Left ventricle myocardium inferior (tissue), 1 donor: ENCODE data around the gene ARAP1. TPM values are rescaled to one million over a fixed set of nuclear protein-coding genes. Genes with fewer than 3 reads are reported as not detected.

Source experiments
- DNase-seq: peaks from one replicate; pipeline ENCODE4 v3.0.0-alpha.2; 2020
- H3K27ac ChIP-seq: fragments of 200-600 bp; replicated peaks from 2 replicates; pipeline ENCODE4 v1.8.0; 2021
- H3K27me3 ChIP-seq: fragments of 200-600 bp; 2 replicates; pipeline ENCODE4 v1.8.0; 2021; ENCODE audit warnings: low read depth
- H3K36me3 ChIP-seq: fragments of 200-600 bp; 2 replicates; pipeline ENCODE4 v1.8.0; 2021
- H3K4me1 ChIP-seq: fragments of 200-600 bp; 2 replicates; pipeline ENCODE4 v1.8.0; 2021
- H3K4me3 ChIP-seq: fragments of 200-600 bp; 2 replicates; pipeline ENCODE4 v1.8.0; 2021; ENCODE audit warnings: mild to moderate bottlenecking, moderate library complexity
- H3K9me3 ChIP-seq: fragments of 200-600 bp; replicated peaks from 2 replicates; pipeline ENCODE4 v1.8.0; 2021
- intact Hi-C: fragments of 100-400 bp; cut with micrococcal nuclease; formaldehyde crosslinking; loops from one replicate; pipeline ENCODE4 v1.11.0; 2022
- long read RNA-seq: library from polyadenylated mRNA; unstranded; transcript quantifications from one replicate; pipeline ENCODE4 v2.0.0, GENCODE V29; 2021
- total RNA-seq: library from RNA; stranded (reverse); fragmentation: NEBNext Ultra II Directional; extraction: Animal tissue kit (Norgen Biotek cat#: 25700); gene quantifications from one replicate; pipeline ENCODE4 v1.2.1, GENCODE V29; 2021
- TF ChIP-seq, protein P1 (sequence below): fragments of 200-600 bp; IDR thresholded peaks from 2 replicates; pipeline ENCODE4 v1.8.0; 2021; ENCODE audit warnings: antibody characterized with exemption, mild to moderate bottlenecking, borderline replicate concordance
- donor health status: DM: no; HTN: yes; CAD: no; lungs with severe emphysema.

The ARAP1 gene
- 51.9 TPM for total RNA-seq
- long read RNA-seq, full-length matches to known transcripts: 56 of 217 reads
- long read RNA-seq, partial matches to known transcripts: 82 of 217 reads
- long read RNA-seq, other reads (novel, unspliced or antisense): 79 of 217 reads

DNA sequence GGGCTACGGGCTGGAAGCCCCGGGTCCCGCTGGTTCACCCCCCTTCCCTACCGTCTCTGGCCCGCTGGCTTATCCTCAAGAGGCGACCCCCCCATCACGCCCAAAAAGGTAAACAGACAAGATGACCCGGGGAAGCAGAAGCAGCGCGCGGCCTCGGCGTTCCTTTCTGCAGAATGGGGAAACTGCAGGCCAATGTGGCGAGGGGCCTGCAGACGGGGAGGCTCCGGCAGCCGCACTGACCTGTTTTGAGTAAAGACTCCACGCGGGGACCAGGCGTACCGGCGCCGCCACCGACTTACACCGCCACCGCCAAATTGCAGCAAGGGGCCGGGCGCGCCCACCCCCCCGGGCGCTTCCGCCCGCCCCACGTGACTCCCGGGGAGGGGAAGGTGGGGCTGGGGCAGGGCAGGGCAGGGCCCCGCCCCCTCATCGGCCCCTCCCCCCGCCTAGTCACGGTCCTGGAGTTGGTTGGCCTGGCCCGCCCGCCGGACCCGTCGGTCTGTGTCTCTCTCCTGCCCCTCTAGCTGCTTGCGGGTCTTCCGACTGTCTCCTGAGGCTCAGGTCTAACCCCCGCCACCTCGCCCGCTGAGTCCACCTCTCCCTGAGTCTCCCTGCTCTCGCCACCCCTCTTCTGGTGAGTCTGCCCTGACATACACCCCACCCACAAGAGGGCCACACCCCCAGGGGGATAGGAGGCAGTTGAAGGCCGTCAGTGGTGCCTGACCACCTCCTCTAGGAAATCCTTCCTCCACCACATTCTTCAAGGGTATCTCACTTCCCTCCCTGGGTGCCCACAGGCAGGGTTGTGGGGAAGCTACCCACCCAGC lies at the start of gene ARAP1:
ARAP1 (minus strand) TSS at position 321 of the 827 bp plus-strand sequence. CDS start 25,280 bp downstream, outside the sequence.
- H3K4me1 ChIP-seq: peaks cover 30% of the 10 kb centered on the region
- intact Hi-C loops: no loop called here
- H3K27me3 ChIP-seq: no peaks in the 10 kb centered on the region
- DNase-seq: peak; percentile 74
- peak within 1 kb of the TSS; percentile 75 for H3K4me3 ChIP-seq
- no peaks in the 10 kb centered on the region for H3K9me3 ChIP-seq
- peak within 1 kb of the TSS; percentile 43 for H3K27ac ChIP-seq
- TF ChIP-seq, protein P1, sequence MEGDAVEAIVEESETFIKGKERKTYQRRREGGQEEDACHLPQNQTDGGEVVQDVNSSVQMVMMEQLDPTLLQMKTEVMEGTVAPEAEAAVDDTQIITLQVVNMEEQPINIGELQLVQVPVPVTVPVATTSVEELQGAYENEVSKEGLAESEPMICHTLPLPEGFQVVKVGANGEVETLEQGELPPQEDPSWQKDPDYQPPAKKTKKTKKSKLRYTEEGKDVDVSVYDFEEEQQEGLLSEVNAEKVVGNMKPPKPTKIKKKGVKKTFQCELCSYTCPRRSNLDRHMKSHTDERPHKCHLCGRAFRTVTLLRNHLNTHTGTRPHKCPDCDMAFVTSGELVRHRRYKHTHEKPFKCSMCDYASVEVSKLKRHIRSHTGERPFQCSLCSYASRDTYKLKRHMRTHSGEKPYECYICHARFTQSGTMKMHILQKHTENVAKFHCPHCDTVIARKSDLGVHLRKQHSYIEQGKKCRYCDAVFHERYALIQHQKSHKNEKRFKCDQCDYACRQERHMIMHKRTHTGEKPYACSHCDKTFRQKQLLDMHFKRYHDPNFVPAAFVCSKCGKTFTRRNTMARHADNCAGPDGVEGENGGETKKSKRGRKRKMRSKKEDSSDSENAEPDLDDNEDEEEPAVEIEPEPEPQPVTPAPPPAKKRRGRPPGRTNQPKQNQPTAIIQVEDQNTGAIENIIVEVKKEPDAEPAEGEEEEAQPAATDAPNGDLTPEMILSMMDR: no peak
- H3K36me3 ChIP-seq: peaks cover 6% of the 10 kb centered on the region

DNA sequence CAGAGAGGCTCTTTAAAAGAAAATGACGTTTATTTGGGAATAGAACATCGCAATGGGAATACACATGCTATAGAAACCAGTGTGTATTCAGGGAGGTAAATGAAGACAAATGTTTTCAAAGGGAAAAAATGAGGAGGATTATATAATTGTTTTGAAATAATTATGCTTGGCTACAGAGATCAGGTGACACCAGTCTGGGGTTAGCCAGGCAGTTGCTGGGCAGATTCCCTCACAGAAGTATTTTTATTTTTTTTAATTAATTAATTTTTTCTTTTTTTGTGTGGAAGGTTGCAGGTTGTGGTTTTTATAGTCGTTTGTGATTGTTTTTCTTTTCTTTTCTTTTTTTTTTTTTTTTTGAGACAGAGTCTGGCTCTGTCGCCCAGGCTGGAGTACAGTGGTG lies 47.2 kb upstream of the ARAP1 start:
- Histone ChIP-seq H3K4me1 (peaks cover 4% of the 10 kb centered on the region), H3K9me3 (no peaks in the 10 kb centered on the region), H3K27ac (no peak overlapping the region), H3K36me3 (no peaks in the 10 kb centered on the region), H3K27me3 (no peaks in the 10 kb centered on the region), H3K4me3 (no peak overlapping the region)
- intact Hi-C loops: no loop called here
- DNase-seq: no peak
- TF ChIP-seq, protein P1: no peak

DNA sequence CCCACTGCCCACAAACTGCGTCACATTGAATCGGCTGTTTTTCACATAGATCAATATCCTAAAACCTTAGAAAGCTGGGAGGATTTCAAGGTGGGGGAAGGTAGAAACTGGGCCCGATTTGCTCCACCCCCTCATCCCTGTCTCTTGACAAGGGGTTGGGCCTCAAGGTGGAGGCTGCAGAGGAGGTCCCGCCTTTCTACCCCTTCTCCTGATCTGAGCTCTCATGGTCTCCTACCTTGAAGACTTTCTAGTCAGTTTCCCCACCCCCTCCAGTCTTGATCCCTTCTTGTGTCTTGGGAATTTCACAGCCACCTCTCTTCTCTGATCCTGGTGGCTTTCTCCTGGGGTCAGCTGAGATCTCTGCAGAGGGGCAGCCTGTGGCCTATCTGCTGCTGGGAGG lies 46.2 kb upstream of the ARAP1 start:
- Histone ChIP-seq H3K4me3 (no peak overlapping the region), H3K27me3 (no peaks in the 10 kb centered on the region), H3K27ac (no peak overlapping the region), H3K4me1 (peaks cover 10% of the 10 kb centered on the region), H3K36me3 (no peaks in the 10 kb centered on the region), H3K9me3 (no peaks in the 10 kb centered on the region)
- intact Hi-C loops: no loop called here
- TF ChIP-seq, protein P1: no peak
- no peak for DNase-seq

DNA sequence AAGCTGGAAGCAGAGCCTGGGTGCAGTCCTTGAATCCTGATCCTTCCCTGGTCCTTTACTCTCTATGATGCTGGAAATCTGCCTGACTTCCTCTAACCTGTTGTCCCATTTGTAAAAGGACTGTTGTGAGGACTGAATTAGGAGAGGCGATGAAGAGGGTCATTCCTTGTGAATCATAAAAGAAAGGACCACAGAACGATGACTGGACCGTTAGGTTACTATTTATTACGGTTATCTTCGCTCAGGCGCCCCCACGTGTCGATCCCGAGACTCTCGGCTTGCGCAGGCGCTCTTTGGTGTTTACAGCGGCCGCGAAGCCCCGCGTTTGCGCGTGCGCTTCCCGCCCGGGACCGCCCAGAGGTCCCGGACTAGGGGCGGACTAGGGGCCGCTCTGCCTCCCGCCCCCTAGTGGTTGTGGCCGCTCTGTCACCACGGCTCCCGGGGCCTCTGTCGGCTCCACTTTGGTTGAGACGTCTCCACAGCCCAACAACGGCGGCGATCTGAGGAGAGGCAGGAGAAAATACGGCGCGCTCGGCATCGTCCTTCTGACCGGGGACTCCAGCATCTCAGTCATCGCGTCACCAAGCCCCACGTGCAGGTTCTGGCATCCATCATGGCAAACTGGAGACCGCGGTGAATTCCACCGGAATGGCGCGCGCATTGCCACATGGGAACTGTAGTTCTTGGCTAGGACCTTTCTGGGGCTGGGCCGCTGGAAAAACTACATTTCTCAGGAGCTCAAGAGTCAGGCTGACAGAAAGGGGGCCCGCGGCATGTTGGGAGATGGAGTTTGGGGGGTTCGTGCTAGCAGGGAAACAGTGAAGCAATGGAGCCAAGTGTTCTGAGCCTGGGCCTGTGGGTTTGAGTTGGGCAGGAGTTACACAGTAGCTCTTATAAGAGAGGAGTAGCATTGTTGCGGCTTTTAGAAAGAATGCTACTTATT lies 41.5 kb upstream of the ARAP1 start, which contains the start of gene STARD10:
STARD10 (minus strand) TSS at position 623 of the 943 bp plus-strand sequence. CDS start 12,866 bp downstream, outside the sequence.
- intact Hi-C loops: loop anchor here (5.0 kb wide), 1 partner anchor 66 kb away; no protein-coding TSS in a partner anchor
- H3K4me3 ChIP-seq: peak within 1 kb of the TSS; percentile 79
- H3K4me1 ChIP-seq: peaks cover 41% of the 10 kb centered on the region
- no peaks in the 10 kb centered on the region for H3K36me3 ChIP-seq
- no peaks in the 10 kb centered on the region for H3K27me3 ChIP-seq
- H3K9me3 ChIP-seq: no peaks in the 10 kb centered on the region
- TF ChIP-seq, protein P1: peak; percentile 97
- H3K27ac ChIP-seq: peak within 1 kb of the TSS; percentile 97
- peak; percentile 95 for DNase-seq

- TF ChIP-seq, protein P1: no peak
- Histone ChIP-seq H3K36me3 (no peaks in the 10 kb centered on the region), H3K4me3 (peak overlapping the region; percentile 79), H3K9me3 (no peaks in the 10 kb centered on the region), H3K4me1 (peaks cover 48% of the 10 kb centered on the region), H3K27me3 (no peaks in the 10 kb centered on the region), H3K27ac (peak overlapping the region; percentile 97)
- intact Hi-C loops: loop anchor here (5.0 kb wide), 1 partner anchor 66 kb away; no protein-coding TSS in a partner anchor
- DNase-seq: no peak
Measured at GRCh38 chr11:72793076-72793424, 40.8 kb upstream of the ARAP1 start.
